Measurements from ENCODE around the gene CDH23. TPM values are rescaled to one million over a fixed set of nuclear protein-coding genes. Genes with fewer than 3 reads are reported as not detected.

The CDH23 gene
- total RNA-seq, 2 experiments from 2014 or later: 4.6 to 5.2 TPM

DNA sequence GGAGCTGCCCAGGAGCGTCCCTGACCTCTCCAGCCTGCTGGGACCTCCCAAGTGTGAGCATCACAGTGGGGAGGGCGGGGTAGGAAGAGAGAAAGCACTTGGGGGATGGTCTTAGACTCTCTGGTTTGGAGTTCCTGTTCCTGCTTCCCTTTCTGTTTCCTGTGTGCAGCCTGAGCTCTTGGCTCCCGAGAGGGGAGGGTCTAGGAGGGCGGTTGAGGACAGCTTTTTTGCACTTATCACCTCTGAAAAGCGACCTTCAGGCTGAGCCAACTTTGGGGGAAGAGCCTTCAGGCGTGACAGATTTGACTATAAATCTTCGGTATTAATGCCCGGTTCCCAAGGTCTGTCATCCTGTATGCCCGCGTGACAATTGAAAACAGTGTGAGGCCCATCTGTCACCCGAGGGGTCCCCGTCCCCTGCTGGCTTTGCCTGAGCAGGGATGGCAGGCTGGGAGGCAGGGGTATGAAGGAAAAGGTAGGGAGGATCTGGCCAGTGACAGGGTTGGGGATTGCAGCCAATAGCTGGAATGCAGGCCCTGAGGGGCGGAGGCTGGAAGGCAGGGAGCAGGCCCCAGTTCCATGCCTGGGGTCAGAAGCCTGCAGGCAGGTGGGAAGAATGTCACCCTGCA, 78.6 kb downstream of the CDH23 start:
- Mint-ChIP-seq H3K4me3 (no peak overlapping the region), H3K27ac (no peak overlapping the region), H3K27me3 (no peaks in the 10 kb centered on the region), H3K9me3 (no peaks in the 10 kb centered on the region), H3K36me3 (ENCODE audit: low read depth) (no peaks in the 10 kb centered on the region), H3K4me1 (ENCODE audit: low read depth) (no peaks in the 10 kb centered on the region)
- ChIA-PET POLR2A (no interaction called here), CTCF (no interaction called here)
- no peak for TF ChIP-seq CTCF (IDR thresholded peaks at IDR 0.05)
- Histone ChIP-seq H3K4me3 (ENCODE audit: low read length) (no peak overlapping the region), H3K27me3 (ENCODE audit: control insufficient read depth in 1 of 2, insufficient read depth in 2 of 2, low read length in 2 of 2) (peaks cover 0 to 4% of the 10 kb centered on the region in 2 experiments), H3K9me3 (ENCODE audit: control insufficient read depth in 1 of 2, insufficient read depth in 1 of 2, low read length in 2 of 2) (no peaks in the 10 kb centered on the region), H3K27ac (ENCODE audit: low read depth in 1 of 2, low read length in 2 of 2) (no peak overlapping the region), H3K36me3 (ENCODE audit: insufficient read depth, low read length) (no peaks in the 10 kb centered on the region), H3K4me1 (ENCODE audit: insufficient read depth, low read length) (no peaks in the 10 kb centered on the region)
- intact Hi-C loops (cut with DNase I, micrococcal nuclease): no loop called here
- ATAC-seq (ENCODE audit: poor library complexity) (no peak), DNase-seq (no peak)

- Mint-ChIP-seq H3K9me3 (no peaks in the 10 kb centered on the region), H3K36me3 (ENCODE audit: low read depth) (no peaks in the 10 kb centered on the region), H3K4me3 (no peak overlapping the region), H3K27ac (no peak overlapping the region), H3K4me1 (ENCODE audit: low read depth) (no peaks in the 10 kb centered on the region), H3K27me3 (no peaks in the 10 kb centered on the region)
- intact Hi-C loops (cut with DNase I, micrococcal nuclease): no loop called here
- ChIA-PET CTCF (no interaction called here), POLR2A (no interaction called here)
- no peak overlapping the region for H3K27ac ChIP-seq (ENCODE audit: low read depth in 1 of 2, low read length in 2 of 2)
- no peak for ATAC-seq (ENCODE audit: poor library complexity)
- H3K4me1 ChIP-seq (ENCODE audit: insufficient read depth, low read length): no peaks in the 10 kb centered on the region
- no peak for TF ChIP-seq CTCF (IDR thresholded peaks at IDR 0.05)
- no peaks in the 10 kb centered on the region for H3K36me3 ChIP-seq (ENCODE audit: insufficient read depth, low read length)
- H3K4me3 ChIP-seq (ENCODE audit: low read length): no peak overlapping the region
- H3K9me3 ChIP-seq (ENCODE audit: control insufficient read depth in 1 of 2, insufficient read depth in 1 of 2, low read length in 2 of 2): no peaks in the 10 kb centered on the region
- H3K27me3 ChIP-seq (ENCODE audit: control insufficient read depth in 1 of 2, insufficient read depth in 2 of 2, low read length in 2 of 2): peaks cover 0 to 4% of the 10 kb centered on the region in 2 experiments
- no peak for DNase-seq
Observed at GRCh38 chr10:71476228-71477011, 79.7 kb downstream of the CDH23 start.

GRCh38 chr10:71478173-71478572, 81.5 kb downstream of the CDH23 start:
- no peak overlapping the region for H3K27ac Mint-ChIP-seq
- intact Hi-C loops (cut with DNase I, micrococcal nuclease): no loop called here
- H3K4me3 Mint-ChIP-seq: no peak overlapping the region
- DNase-seq (no peak), ATAC-seq (ENCODE audit: poor library complexity) (no peak)
- no peaks in the 10 kb centered on the region for H3K9me3 Mint-ChIP-seq
- Histone ChIP-seq H3K4me3 (ENCODE audit: low read length) (no peak overlapping the region), H3K36me3 (ENCODE audit: insufficient read depth, low read length) (no peaks in the 10 kb centered on the region), H3K9me3 (ENCODE audit: control insufficient read depth in 1 of 2, insufficient read depth in 1 of 2, low read length in 2 of 2) (peaks cover 0 to 3% of the 10 kb centered on the region in 2 experiments), H3K4me1 (ENCODE audit: insufficient read depth, low read length) (no peaks in the 10 kb centered on the region), H3K27ac (ENCODE audit: low read depth in 1 of 2, low read length in 2 of 2) (no peak overlapping the region), H3K27me3 (ENCODE audit: control insufficient read depth in 1 of 2, insufficient read depth in 2 of 2, low read length in 2 of 2) (peaks cover 0 to 4% of the 10 kb centered on the region in 2 experiments)
- ChIA-PET POLR2A (no interaction called here), CTCF (no interaction called here)
- H3K36me3 Mint-ChIP-seq (ENCODE audit: low read depth): no peaks in the 10 kb centered on the region
- TF ChIP-seq CTCF (IDR thresholded peaks at IDR 0.05): no peak
- H3K4me1 Mint-ChIP-seq (ENCODE audit: low read depth): no peaks in the 10 kb centered on the region
- no peaks in the 10 kb centered on the region for H3K27me3 Mint-ChIP-seq
